ENCODE measurements around the gene NECTIN4. TPM values are rescaled to one million over a fixed set of nuclear protein-coding genes. Genes with fewer than 3 reads are reported as not detected.

NECTIN4 gene
- total RNA-seq, 2 experiments from 2014 or later, result not detected

DNA sequence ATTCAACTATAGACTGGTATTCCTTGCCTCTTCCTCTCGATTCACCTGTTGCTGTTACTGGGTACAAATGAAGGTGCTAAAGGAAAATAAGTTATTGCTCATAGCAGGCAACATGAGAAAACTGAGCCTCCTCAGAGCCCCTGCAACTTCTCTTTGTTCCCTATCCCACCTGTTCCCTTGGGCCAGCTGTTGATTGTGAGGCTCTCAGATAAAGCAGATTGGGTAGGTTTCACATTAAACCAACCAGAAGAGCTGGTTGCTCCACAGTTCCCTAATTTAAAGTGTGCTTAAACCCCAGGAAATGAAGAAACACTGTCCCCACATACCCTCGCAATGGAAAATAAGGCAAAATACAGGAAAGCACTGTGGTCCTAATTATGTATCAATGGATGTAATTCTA, 38.3 kb upstream of the NECTIN4 start:
- intact Hi-C loops (cut with micrococcal nuclease), result no loop called here
- Mint-ChIP-seq H3K27ac (peak overlapping the region; percentile 73), H3K4me3 (no peak overlapping the region), H3K9me3 (no peaks in the 10 kb centered on the region), H3K27me3 (no peaks in the 10 kb centered on the region), H3K4me1 (ENCODE audit: low read depth) (peaks cover 50% of the 10 kb centered on the region), H3K36me3 (ENCODE audit: low read depth) (peaks cover 61% of the 10 kb centered on the region)
- ATAC-seq (no peak), DNase-seq (no peak)
- TF ChIP-seq, protein P1, sequence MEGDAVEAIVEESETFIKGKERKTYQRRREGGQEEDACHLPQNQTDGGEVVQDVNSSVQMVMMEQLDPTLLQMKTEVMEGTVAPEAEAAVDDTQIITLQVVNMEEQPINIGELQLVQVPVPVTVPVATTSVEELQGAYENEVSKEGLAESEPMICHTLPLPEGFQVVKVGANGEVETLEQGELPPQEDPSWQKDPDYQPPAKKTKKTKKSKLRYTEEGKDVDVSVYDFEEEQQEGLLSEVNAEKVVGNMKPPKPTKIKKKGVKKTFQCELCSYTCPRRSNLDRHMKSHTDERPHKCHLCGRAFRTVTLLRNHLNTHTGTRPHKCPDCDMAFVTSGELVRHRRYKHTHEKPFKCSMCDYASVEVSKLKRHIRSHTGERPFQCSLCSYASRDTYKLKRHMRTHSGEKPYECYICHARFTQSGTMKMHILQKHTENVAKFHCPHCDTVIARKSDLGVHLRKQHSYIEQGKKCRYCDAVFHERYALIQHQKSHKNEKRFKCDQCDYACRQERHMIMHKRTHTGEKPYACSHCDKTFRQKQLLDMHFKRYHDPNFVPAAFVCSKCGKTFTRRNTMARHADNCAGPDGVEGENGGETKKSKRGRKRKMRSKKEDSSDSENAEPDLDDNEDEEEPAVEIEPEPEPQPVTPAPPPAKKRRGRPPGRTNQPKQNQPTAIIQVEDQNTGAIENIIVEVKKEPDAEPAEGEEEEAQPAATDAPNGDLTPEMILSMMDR (IDR thresholded peaks at IDR 0.05), result no peak
- ChIA-PET POLR2A (interaction anchor here (0.6 to 2.8 kb wide), 6 partner anchors 10 to 58 kb away, joined by 3 to 13 read pairs (median 4); partner anchors contain the start of genes ARHGAP30, NIT1 and PFDN2), CTCF (interaction anchor here (0.8 to 1.8 kb wide), 8 partner anchors 9 to 65 kb away, joined by 3 to 7 read pairs (median 3); partner anchors contain the start of genes KLHDC9, NIT1 and PFDN2)

DNA sequence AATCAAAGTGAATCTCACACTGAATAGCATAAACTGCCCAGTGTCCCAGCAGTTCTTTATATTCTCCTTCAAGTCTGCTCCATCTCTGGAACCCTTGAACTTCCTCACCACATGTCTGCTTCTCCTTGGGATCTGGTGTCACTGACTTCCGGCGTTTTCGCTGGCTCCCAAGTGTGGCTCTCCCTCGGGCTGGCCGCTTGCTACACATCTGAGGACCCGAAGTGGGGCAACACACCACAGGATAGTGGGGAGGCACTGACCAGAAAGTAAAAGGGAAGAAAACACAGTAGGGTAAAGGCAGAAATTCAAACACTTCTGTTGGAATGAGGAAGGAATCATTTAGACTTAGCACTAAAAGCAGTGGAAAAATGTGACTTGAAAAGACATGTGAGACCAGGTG, 33.6 kb upstream of the NECTIN4 start:
- Mint-ChIP-seq H3K27ac (peak overlapping the region; percentile 55), H3K4me3 (no peak overlapping the region), H3K27me3 (no peaks in the 10 kb centered on the region), H3K4me1 (ENCODE audit: low read depth) (peaks cover 45% of the 10 kb centered on the region), H3K36me3 (ENCODE audit: low read depth) (peaks cover 67% of the 10 kb centered on the region), H3K9me3 (no peaks in the 10 kb centered on the region)
- DNase-seq, result no peak
- CTCF ChIA-PET, result no interaction called here
- intact Hi-C loops (cut with micrococcal nuclease), result no loop called here
- POLR2A ChIA-PET, result no interaction called here
- TF ChIP-seq, protein P1 (IDR thresholded peaks at IDR 0.05), result no peak
- ATAC-seq, result no peak

DNA sequence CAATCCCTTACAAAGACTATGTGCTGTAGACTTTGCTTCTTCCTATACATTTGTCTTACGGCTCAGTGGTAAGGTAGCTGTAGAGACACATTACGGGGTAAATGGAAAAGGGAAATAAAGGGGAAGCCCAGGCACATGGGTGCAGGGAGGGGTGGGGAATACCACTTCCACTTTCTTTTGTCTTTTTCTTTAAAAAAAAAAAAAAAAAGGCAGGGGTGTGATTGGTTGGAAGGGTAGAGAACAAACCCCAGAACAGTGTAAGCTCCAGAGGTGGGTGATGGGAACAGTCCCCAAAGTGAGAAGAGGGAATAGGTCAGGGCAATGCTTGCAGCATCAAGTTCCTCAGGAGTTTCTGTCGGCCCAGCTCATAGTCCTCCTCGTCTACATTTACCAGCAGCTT, 32.5 kb upstream of the NECTIN4 start:
- DNase-seq (no peak), ATAC-seq (no peak)
- H3K4me3 Mint-ChIP-seq, result no peak overlapping the region
- intact Hi-C loops (cut with micrococcal nuclease), result no loop called here
- ChIA-PET POLR2A (interaction anchor here (0.7 to 0.9 kb wide), 3 partner anchors 10 to 72 kb away, joined by 3 to 4 read pairs (median 3); no protein-coding TSS in a partner anchor), CTCF (interaction anchor here (0.8 to 1.0 kb wide), 2 partner anchors 17 to 19 kb away, joined by 3 to 4 read pairs; no protein-coding TSS in a partner anchor)
- H3K4me1 Mint-ChIP-seq (ENCODE audit: low read depth), result peaks cover 43% of the 10 kb centered on the region
- TF ChIP-seq, protein P1 (IDR thresholded peaks at IDR 0.05), result no peak
- H3K36me3 Mint-ChIP-seq (ENCODE audit: low read depth), result peaks cover 61% of the 10 kb centered on the region
- peak overlapping the region; percentile 88 for H3K27ac Mint-ChIP-seq
- H3K9me3 Mint-ChIP-seq, result no peaks in the 10 kb centered on the region
- H3K27me3 Mint-ChIP-seq, result no peaks in the 10 kb centered on the region

DNA sequence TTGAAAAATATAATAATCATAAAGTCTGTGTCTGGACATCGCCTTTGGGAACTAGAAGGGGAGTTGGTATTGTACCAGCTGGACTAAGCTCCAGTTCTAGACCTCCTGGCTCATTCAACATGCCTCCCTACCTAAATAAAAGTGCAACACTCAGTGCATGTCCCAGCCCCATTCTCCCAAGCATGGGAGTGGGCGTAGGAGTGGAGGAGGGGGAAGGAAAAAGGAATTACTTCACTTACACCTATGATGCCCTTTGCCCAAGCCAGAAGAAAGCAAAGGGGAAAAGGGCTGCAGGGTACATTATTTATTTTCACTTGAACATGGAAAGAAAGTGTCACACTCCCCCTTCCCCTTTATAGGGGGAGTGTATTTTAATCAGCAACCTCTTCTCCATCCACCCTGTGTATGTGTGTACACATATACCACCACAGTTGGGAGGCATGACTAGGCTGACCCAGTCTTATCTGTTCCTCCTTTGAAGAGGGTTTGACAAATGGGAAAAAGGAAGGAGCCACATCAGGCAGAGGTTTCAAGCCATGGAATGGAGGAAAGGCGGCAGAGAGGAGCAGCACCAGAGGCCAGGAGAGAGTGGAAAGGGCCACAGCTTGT, 31.8 kb upstream of the NECTIN4 start:
- Mint-ChIP-seq H3K27ac (peak overlapping the region; percentile 88), H3K4me1 (ENCODE audit: low read depth) (peaks cover 44% of the 10 kb centered on the region), H3K36me3 (ENCODE audit: low read depth) (peaks cover 61% of the 10 kb centered on the region), H3K4me3 (no peak overlapping the region), H3K9me3 (no peaks in the 10 kb centered on the region), H3K27me3 (no peaks in the 10 kb centered on the region)
- no peak for DNase-seq
- ChIA-PET CTCF (interaction anchor here (0.8 kb wide), 1 partner anchor 18 kb away, joined by 3 read pairs; no protein-coding TSS in a partner anchor), POLR2A (no interaction called here)
- no peak for ATAC-seq
- TF ChIP-seq, protein P1 (IDR thresholded peaks at IDR 0.05), result no peak
- intact Hi-C loops (cut with micrococcal nuclease), result no loop called here
